Measurements from ENCODE around the gene ATG4A.
A peak's percentile ranks its signal among the peaks of the same experiment; 100 is the strongest.

ATG4A gene

GRCh38 chrX:108091264-108091877, at the start of gene ATG4A, which contains the start of gene PSMD10:
TSS of gene ATG4A (plus strand) at chrX:108091778. CDS start at chrX:108091827, 49 bp downstream.
TSS of gene PSMD10 (minus strand) at chrX:108091542. CDS start at chrX:108091520, 22 bp downstream.
- DNase-seq, result peak; percentile 86

- no peak for DNase-seq
Observed at GRCh38 chrX:108044554-108045256, 46.9 kb upstream of the ATG4A start, which contains the start of gene VSIG1. TSS of gene VSIG1 (plus strand) at chrX:108045065. CDS start at chrX:108045131, 66 bp downstream.

DNA sequence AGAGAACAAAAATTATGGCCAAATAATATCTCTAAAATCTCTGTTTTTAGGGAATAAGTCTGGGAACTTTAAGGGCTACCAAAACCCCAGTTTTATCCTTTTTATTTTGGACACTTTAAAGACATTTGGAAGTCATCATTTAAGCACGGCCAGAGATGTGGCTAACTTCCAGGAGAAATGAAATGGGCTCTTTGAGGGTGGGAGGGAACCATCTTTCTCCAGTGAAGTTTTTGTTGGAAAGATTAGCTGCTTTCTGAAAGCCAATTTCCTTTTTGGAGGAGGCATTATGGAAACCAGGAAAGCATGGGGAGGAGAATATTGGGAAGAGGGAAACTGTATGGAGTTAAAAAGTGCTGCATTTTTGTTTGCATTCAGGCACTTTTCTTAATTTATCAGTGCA, 41.9 kb upstream of the ATG4A start:
- no peak for DNase-seq

GRCh38 chrX:108053218-108053617, 38.4 kb upstream of the ATG4A start:
- no peak for DNase-seq

DNA sequence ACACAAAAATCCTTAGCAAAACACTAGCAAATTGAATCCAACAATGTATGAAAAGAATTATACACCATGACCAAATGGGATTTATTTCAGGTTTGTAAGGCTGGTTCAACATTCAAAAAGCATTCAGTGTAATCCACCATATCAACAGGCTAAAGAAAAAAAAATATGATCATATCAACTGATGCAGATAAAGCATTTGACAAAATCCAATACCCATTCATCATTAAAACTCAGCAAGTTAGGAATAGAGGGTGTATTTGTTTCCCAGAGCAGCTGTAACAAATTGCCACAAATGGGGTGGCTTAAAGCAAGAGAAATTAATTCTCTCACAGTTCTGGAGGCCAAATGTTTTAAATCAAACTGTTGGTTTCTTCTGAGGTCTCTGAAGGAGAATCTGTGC, 36.0 kb upstream of the ATG4A start:
- DNase-seq, result no peak

DNA sequence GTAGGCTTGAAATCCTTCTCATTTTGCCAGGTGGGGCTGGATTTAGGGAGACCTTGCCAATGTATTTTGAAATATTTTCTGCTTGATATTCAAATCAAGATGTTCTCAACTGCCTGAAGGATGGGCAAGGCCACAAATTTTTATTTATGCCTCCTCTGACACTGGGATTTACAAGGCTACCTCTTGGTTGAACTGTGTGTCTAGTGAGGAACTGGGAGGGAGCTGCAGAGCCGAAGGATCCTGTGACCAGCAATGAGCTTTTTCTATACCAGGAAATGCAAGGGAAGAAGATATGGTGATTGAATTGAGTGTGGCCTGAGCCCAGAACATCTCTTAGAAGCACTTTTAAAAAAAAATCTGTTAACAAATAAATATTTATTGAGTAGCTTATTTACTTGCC, 31.8 kb upstream of the ATG4A start:
- DNase-seq, result no peak

DNA sequence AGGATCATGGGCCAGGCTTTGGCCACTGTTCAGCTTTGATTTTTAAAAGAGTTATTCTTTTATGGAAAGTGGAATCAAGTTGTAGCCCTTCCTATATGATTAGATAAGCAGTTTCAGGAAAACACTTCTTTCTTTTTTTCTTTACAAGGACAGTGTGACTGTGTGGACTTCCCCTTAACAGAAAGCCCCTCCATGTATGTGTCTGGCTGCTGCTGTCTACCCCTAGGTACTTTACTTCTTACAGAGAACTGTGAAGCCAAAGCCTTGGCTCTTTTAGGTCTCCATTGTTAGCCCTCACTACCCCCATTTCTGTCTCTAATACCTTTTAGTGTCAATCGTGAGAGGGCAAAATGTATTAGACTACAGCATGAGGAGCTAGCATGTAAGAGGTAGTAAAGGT, 27.6 kb upstream of the ATG4A start:
- DNase-seq, result no peak

- DNase-seq, result no peak
Observed at GRCh38 chrX:108064613-108065012, 27.0 kb upstream of the ATG4A start.

DNA sequence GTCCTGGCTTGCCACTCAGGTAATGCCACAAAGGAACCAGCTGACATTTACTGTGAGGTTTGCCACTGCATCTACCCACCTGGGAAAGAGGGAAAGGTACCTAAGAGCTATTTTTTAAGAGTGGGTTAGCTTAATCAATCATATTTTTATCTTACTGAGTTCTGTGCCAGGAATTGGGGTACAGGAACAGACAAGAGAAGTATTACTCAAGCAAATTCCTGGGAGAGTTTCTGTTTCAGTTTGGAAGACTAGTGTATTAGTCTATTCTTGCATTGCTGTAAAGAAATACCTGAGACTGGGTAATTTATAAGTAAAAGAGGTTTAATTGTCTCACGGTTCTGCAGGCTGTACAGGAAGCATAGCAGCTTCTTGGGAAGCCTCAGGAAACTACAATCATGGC, 23.5 kb upstream of the ATG4A start:
- no peak for DNase-seq

- DNase-seq, result no peak
Observed at GRCh38 chrX:108070891-108071290, 20.7 kb upstream of the ATG4A start.

DNA sequence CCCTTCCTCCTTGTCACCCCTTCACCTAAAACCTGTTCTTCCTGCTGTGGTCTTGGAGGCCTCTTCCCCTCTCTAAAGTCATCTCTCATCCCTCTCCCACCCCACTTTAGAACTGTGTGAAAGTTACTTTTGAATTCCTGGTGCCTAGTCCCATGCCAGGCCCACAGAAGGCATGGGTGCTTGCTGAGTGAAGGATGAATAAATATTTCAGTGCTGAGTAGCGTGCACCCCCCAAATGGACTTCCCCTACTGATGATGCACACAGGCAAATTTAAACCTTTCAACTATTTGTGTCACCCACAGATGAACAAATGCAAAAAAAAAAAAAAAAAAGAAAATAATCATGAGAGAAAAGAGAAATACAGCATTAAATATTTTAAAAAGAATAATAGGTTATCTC, 20.0 kb upstream of the ATG4A start:
- DNase-seq, result no peak

- no peak for DNase-seq
Observed at GRCh38 chrX:108072746-108073145, 18.8 kb upstream of the ATG4A start.

DNA sequence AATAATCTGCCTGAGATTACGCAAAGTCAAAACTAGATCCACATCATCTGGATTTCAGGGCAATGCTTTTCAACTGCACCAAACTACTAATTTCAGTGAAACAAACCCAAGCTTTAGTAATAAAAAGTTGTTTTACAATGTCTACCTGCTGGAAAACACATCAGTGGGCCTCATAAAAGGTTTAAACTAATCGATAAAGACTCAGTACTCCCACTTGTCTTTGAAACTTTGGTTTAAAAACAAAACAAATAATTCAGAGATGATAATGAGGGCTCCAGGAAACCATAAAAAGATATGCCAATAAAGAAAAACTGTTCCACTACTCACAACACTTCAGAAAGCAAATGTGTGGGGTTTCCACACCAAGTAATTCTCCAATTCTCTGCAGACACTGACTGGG, 10.5 kb upstream of the ATG4A start:
- DNase-seq, result no peak

GRCh38 chrX:108087792-108088191, 3.8 kb upstream of the ATG4A start:
- DNase-seq, result no peak

- DNase-seq, result no peak
Observed at GRCh38 chrX:108088511-108088910, 3.1 kb upstream of the ATG4A start.

- DNase-seq, result no peak
Observed at GRCh38 chrX:108090491-108091263, 901 bp upstream of the ATG4A start.

- DNase-seq, result no peak
Observed at GRCh38 chrX:108091878-108092291, 307 bp downstream of the ATG4A start.

DNA sequence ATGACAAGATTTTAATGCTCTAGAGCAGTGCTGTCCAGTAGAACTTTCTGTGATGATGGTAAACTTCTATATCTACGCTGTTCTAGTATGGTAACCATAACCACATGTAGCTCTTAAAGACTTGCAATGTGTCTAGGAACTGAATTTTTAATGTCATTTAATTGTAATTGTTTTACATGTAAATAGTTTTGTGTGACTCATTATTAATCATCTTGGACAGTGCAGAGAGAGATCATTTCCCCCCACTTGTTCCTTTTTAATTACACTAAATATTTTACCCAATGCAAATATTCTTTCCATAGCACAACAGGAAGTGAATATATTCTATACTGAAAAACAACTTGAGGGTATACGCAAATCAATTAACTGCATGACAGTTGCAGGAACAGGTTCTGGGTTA, 5.8 kb downstream of the ATG4A start:
- DNase-seq, result no peak

DNA sequence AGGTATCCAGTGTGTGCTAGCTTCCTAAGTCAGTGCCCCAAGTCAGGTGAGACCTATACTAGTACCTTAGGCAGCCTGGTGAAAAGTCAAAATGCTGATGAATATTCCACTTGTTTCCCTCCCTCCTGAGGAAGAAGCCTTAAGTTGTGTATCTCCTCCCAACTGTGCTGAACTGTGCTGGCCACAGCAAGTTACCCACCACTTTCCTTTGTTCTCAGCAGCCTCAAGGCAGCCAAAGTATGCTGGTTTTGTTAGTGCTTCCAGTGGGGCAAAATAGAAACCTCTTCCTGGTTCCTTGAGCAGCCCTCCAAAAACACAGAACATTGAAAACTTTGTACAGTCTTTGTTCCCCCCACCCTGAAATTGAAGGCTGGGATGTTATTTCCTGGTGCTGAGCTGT, 13.9 kb downstream of the ATG4A start:
- no peak for DNase-seq

GRCh38 chrX:108114541-108114940, 23.0 kb downstream of the ATG4A start:
- no peak for DNase-seq

- DNase-seq, result no peak
Observed at GRCh38 chrX:108117988-108118387, 26.4 kb downstream of the ATG4A start.

DNA sequence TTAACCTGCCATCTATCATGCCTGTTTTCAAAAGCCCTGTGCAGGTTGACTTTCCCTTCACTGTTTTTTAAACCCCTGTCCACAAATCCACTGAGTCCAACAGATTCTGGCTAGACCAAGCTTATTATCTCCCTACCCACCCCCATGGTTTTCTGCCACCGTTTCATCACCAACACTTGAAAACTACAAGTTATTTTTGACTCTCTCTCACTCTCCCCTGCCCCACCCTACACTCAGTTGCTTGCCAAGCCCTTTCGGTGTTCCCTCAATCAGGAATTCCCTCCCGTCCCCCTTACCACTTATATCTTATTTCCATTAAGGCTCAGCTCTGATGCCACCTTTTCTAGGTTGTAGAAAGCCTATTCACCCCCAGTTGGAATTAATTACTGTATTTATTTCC, 29.7 kb downstream of the ATG4A start:
- DNase-seq, result no peak

GRCh38 chrX:108122748-108123147, 31.2 kb downstream of the ATG4A start:
- no peak for DNase-seq
